NCI-H1417 (cell line): Measurements from ENCODE around the gene GMIP.

ENCODE experiments used
- DNase-seq, 3 experiments: peaks; one replicate each; lab custom pipeline; 2025; lab: John Stamatoyannopoulos, UW

The GMIP gene

GRCh38 chr19:19636573-19637185 lies 6.8 kb downstream of the GMIP start:
- DNase-seq = no peak

DNA sequence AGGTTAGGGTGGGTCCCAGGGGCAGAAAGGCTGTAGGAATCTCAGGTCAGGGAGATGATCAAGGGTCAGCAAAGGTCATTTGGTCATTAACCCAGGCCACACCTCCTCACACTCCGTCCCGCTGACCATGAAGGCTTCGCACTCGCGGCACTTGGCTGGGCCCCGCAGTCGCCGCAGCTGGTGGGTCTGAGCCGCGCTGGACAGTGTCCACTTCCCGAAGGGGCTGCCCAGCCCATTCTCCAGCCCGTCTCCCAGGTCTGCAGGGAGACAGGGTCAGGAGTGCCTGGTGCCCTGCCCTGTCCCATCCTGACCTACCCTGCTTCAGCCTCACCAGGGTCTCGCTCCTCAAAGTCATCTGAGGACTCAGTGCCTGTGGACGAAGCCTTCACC lies 8.1 kb downstream of the GMIP start:
- DNase-seq = no peak

GRCh38 chr19:19634516-19635312 lies 8.7 kb downstream of the GMIP start:
- no peak for DNase-seq

- no peak for DNase-seq
These were observed 9.5 kb downstream of the GMIP start for GRCh38 chr19:19633711-19634515.

DNA sequence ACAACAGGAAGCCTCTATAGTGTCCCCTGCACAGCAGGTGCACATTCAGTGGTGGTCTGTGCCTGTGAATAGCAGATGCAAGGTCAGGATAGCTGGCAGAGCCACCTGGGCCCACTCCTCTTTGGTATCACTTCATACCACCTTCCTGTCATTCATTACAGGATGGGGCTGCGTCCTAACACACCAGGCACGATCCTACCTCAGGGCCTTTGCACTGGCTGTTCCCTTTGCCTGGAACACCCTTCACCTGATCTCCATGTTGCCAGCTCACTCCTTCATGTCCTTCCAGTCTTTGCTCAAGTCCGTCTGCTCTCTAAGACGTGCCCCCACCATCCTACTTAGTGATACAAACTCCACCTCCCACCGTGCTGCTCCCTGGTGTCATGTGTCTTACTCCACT lies 10.8 kb downstream of the GMIP start:
- DNase-seq = no peak

DNA sequence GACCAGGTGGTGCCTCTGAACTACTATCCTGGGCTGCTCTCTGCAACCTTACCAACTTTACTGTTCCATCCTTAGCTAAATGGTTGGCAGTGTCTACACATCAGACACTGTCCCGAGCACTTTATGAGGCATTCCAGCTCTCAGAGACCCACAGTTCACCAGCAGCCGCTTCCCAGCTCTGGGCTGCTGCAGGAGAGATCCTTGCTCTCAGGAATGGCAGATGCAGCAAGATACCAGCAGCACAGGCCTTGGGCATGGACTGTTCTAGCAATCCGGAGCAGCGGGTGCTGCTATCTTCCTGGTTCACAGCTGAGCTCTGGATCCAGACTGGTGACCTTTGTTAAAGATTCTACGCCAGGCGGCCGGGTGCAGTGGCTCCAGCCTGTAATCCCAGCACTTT lies 12.1 kb downstream of the GMIP start:
- no peak for DNase-seq

GRCh38 chr19:19630426-19630825 lies 13.0 kb downstream of the GMIP start:
- DNase-seq = no peak

DNA sequence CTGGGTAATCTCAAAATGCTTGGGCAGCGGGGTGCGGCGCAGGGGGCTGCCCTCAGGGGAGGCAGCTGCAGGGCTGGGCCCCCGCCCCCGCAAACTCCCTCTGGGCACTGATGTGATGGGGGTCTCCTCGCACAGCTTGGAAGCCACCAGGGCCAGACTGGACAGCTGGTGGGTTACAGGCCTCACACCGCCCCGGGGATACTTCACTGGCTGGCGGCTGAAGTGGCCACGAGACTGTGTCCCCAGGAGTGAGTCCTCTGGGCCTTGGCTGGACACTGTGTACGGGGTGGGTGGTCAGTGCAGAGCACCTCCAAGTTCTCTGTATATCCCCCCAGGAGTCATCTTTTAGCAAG lies 13.4 kb downstream of the GMIP start:
- no peak for DNase-seq

- DNase-seq = peak in 2 of 3 experiments; percentile 79 to 82
These were observed 14.8 kb downstream of the GMIP start for GRCh38 chr19:19628501-19629134.

GRCh38 chr19:19627621-19628500 lies 15.6 kb downstream of the GMIP start, which contains the start of gene LPAR2:
Gene LPAR2 (minus strand): TSS chr19:19628220. CDS start chr19:19627275, 945 bp downstream.
- DNase-seq = peak; percentile 36 to 82 (median 82)

DNA sequence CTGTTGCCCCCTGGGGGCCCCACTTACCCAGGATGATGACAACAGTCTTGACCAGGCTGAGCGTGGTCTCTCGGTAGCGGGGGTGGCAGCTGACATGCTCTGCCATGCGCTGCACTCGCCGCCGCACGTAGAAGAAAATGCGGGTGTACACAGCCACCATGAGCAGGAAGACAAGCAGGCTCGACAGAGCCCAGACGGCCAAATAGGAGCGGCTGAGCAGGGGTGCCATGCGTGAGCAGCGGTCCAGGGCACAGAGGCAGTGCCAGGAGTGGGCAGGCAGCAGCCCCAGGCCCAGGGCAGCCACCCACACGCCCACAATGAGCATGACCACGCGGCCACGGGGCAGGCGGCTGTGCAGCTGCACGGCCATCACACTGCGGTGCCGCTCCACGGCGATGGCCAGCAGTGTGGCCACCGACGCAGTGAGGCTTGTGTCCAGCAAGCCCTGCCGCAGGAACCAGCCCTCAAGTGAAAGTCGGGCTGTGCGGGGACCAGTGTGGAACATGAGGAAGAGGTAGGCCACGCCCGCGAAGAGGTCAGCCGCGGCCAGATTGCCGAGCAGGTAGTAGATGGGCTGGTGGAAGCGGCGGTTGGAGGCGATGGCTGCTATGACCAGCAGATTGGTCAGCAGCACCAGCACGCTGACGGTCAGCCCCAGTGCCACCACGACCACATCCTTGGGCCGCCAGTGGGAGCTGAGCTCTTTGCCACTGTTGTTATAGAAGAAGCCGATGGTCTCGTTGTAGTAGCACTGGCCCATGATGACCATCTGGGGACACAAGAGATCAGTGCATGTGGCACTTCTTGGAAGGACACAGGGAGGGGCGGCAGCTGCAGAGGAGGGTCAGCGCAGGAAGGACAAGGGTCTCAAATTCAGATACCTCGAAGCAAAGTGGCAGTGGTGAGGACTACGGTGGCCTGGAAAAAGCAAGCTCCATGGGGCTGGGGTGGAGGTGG lies 16.7 kb downstream of the GMIP start:
- no peak for DNase-seq

DNA sequence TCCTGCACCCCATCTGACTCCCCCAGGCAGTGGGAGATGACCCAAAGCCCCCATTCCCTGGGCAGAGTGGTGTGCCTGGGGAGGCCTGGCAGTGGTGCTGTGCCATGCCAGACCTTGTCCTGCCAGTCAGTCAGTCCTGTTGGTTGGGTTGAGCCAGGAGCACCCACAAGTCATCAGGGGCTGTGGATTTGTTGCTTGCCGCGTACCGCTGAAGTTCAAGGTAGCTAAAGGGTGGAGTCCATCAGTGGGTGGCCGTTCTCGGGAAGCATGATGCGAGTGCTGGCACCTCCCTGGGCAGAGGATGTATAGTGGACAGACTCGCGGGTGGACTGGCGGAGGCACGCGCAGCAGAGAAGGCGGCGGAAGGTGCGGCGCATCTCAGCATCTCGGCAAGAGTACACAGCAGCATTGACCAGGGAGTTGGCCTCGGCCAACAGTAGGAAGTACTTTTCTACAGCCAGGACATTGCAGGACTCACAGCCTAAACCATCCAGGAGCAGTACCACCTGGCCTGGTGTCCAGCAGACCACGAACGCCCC lies 19.4 kb downstream of the GMIP start:
- no peak for DNase-seq

DNA sequence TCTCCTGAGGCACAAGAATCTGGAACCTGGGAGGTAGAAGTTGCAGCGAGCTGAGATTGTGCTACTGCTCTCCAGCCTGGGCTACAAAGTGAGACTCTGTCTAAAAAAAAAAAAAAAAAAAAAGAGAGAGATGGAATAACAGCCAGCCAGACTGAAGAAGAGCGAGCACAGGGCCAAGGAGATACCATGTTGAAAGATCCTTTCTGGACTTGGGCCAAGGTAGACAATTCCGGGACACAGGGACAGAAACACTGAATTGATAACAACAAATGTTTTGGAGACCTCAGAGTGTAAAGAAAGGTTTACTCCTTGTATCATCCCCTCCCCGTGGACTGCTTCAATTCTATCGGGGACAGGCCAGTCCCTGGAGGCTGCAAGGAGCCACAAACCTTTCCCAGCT lies 20.1 kb downstream of the GMIP start:
- DNase-seq = no peak

DNA sequence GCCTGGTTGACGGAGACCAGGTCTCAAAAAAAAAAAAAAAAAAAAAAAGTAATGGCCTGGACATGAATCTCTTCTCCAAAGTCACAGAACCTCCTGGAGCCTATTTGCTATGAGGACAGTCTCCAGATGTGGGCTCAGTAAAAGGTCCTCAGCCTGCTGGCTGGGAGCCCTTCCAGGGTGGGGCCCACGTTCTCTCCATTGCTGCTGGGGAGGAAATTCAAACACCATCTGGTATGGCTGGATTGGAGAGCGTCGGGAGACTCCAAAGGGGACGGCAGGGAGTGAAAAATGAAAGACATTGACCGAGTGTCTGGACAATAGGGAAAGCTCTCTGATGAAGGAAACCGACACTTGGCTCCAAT lies 23.6 kb downstream of the GMIP start:
- DNase-seq = peak in 1 of 3 experiments; percentile 6

DNA sequence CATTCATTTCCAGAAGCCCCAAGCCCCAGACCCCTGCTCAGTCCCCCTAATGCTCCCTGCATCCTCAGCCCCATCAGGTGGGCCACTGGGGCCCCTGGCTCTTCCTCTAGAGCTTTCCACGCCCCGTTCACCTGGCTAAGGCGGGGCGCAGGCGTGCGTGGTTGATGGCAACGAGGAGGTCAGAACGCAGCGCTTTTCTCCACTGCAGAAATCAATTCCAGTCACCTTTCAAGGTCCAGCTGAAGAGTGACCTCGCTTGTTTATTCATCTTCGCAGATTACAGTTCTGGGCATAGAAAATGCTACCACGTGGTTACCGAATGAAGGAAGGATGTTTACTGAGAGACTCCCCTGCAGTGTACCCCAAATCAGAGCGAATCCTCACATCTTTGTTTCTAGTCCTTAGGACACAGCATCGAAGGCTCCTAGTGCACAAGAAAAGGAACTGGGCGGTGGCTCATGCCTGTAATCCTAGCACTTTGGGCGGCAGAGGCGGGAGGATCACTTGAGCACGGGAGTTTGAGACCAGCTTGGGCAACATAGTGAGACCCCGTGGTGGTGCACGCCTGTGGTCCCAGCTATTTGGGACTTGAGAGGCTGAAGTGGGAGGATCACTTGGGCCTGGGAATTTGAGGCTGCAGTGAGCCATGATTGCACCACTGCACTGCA lies 24.1 kb downstream of the GMIP start:
- DNase-seq = peak in 2 of 3 experiments; percentile 4 to 72

DNA sequence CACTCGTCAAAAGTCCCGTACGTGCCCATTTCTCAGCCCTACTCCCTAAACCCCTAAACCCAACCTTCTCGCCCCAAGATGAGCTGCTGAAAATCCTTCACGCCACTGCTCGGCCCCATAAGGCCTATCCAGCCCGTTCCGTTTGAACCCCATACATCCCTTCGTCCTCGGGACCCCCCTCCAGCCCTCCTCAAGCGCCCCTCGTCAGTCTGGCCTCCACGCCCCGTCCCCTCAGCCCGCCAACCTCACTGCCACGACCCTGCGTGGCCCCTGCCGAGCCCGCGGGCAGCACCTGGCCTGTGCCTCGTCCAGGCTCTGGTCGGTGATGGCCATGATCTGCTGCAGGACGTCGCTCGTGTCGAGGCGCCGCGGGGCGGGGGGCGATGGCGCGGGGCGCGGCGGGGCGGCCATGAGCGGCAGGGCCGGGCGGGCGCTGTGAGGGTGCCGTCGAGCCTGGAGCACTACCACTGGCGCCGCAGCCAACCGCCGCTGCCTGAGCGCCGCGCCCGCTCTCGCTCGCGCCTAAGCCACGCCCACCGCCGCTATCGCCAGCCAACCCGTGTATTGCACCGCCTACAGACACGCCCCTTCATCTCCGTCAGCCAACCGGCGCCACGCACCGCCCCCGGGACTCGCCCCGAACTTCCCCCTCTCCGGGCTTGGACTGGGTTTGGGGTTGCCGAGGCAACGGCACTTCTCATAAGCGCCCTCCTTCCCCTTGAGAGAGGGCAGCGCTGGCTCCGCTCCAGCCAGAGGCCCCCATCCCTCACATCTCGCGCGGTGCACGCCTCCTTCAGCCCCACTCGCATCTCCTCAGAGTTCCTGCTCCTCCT lies 25.0 kb downstream of the GMIP start, which contains the start of gene PBX4:
Gene PBX4 (minus strand): TSS at position 469 of the 833 bp plus-strand sequence. CDS start 58 bp downstream, at position 411.
- DNase-seq = peak; percentile 91 to 99 (median 95)

GRCh38 chr19:19615086-19615485 lies 28.4 kb downstream of the GMIP start:
- DNase-seq = no peak

- no peak for DNase-seq
These were observed 30.0 kb downstream of the GMIP start for GRCh38 chr19:19613506-19613905.
